ENCODE data around the gene USP38. TPM values are rescaled to one million over a fixed set of nuclear protein-coding genes. Genes with fewer than 3 reads are reported as not detected.
"Not testable (repeated sequence)": the region's sequence is repeated elsewhere in the genome, so short reads cannot be mapped to it uniquely, and the experiment has no call there.

USP38 gene
- total RNA-seq, 1 experiment from 2014 or later, result 21.2 TPM

DNA sequence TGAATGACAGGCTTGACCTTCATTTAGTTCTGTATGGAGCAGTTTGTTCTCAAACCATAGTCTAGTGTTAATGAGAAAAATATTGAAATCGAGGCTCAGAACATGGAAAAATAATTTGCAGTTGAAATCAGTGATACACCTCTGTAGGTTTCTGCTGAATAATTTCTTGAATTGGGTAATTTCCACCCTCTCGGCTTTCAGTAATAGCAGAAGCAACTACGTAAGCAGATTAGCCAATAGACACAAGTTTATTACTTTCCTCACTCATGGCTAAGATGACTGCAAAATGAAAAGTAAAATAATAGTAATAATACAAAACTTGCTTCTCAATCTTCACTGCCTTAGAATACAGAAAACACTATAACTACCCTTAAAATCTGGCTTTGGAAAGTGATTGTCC is 46.0 kb downstream of the USP38 start:
- intact Hi-C loops (cut with micrococcal nuclease; ENCODE audit: unreplicated experiment), result no loop called here
- no peaks in the 10 kb centered on the region for H3K4me1 ChIP-seq (ENCODE audit: insufficient read depth, low read length, poor library complexity, severe bottlenecking)
- H3K4me3 ChIP-seq (ENCODE audit: low read depth, low read length, poor library complexity, severe bottlenecking), result no peak overlapping the region
- DNase-seq (ENCODE audit: low spot score), result no peak
- no peak overlapping the region for H3K27ac ChIP-seq (ENCODE audit: low read depth, low read length, poor library complexity, severe bottlenecking)
- H3K36me3 ChIP-seq (ENCODE audit: insufficient read depth, low read length, poor library complexity, severe bottlenecking), result no peaks in the 10 kb centered on the region
- no peaks in the 10 kb centered on the region for H3K27me3 ChIP-seq (replicated peaks; ENCODE audit: insufficient read depth, low read depth, low read length, poor library complexity)
- H3K9me3 ChIP-seq (ENCODE audit: low read depth, low read length, poor library complexity, severe bottlenecking), result no peaks in the 10 kb centered on the region
- ChIA-PET CTCF (no interaction called here), POLR2A (ENCODE audit: low non-redundant PET) (no interaction called here)
- BruUV-seq (replicated peaks), result no TSS peak
- no peak for TF ChIP-seq EZH2 (IDR thresholded peaks at IDR 0.05; ENCODE audit: borderline replicate concordance, low read depth, low read length, poor library complexity, severe bottlenecking)
- TF ChIP-seq, protein P1, sequence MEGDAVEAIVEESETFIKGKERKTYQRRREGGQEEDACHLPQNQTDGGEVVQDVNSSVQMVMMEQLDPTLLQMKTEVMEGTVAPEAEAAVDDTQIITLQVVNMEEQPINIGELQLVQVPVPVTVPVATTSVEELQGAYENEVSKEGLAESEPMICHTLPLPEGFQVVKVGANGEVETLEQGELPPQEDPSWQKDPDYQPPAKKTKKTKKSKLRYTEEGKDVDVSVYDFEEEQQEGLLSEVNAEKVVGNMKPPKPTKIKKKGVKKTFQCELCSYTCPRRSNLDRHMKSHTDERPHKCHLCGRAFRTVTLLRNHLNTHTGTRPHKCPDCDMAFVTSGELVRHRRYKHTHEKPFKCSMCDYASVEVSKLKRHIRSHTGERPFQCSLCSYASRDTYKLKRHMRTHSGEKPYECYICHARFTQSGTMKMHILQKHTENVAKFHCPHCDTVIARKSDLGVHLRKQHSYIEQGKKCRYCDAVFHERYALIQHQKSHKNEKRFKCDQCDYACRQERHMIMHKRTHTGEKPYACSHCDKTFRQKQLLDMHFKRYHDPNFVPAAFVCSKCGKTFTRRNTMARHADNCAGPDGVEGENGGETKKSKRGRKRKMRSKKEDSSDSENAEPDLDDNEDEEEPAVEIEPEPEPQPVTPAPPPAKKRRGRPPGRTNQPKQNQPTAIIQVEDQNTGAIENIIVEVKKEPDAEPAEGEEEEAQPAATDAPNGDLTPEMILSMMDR (conservative IDR thresholded peaks at IDR 0.05; ENCODE audit: low read depth, low read length), result no peak

GRCh38 chr4:143232277-143232676 is 47.6 kb downstream of the USP38 start:
- no TSS peak for BruUV-seq (replicated peaks)
- intact Hi-C loops (cut with micrococcal nuclease; ENCODE audit: unreplicated experiment), result no loop called here
- POLR2A ChIA-PET (ENCODE audit: low non-redundant PET), result no interaction called here
- CTCF ChIA-PET, result no interaction called here
- Histone ChIP-seq H3K36me3 (ENCODE audit: insufficient read depth, low read length, poor library complexity, severe bottlenecking) (no peaks in the 10 kb centered on the region), H3K4me1 (ENCODE audit: insufficient read depth, low read length, poor library complexity, severe bottlenecking) (no peaks in the 10 kb centered on the region), H3K9me3 (ENCODE audit: low read depth, low read length, poor library complexity, severe bottlenecking) (no peaks in the 10 kb centered on the region), H3K4me3 (ENCODE audit: low read depth, low read length, poor library complexity, severe bottlenecking) (no peak overlapping the region), H3K27ac (ENCODE audit: low read depth, low read length, poor library complexity, severe bottlenecking) (no peak overlapping the region), H3K27me3 (replicated peaks; ENCODE audit: insufficient read depth, low read depth, low read length, poor library complexity) (no peaks in the 10 kb centered on the region)
- TF ChIP-seq, protein P1 (conservative IDR thresholded peaks at IDR 0.05; ENCODE audit: low read depth, low read length), result no peak
- no peak for TF ChIP-seq EZH2 (IDR thresholded peaks at IDR 0.05; ENCODE audit: borderline replicate concordance, low read depth, low read length, poor library complexity, severe bottlenecking)
- no peak for DNase-seq (ENCODE audit: low spot score)

DNA sequence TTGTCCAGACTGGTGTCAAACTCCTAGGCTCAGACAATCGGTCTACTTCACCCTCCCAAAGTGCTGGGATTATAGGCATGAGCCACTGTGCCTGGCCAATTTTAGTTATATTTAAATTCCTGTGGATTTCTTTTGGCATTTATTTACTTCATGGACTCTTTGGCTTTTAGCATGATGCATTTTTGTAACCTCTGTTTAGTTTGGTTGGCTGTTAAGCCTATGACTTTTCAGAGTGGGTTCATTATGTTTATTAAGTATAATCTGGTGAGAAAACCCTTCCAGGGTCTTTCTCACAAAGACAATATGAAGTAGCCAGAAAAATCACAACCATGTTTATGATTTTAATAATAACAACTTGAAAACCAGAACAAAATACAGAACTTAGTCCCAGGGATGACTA is 49.4 kb downstream of the USP38 start:
- no peak for DNase-seq (ENCODE audit: low spot score)
- H3K4me1 ChIP-seq (ENCODE audit: insufficient read depth, low read length, poor library complexity, severe bottlenecking), result no peaks in the 10 kb centered on the region
- no peaks in the 10 kb centered on the region for H3K27me3 ChIP-seq (replicated peaks; ENCODE audit: insufficient read depth, low read depth, low read length, poor library complexity)
- H3K9me3 ChIP-seq (ENCODE audit: low read depth, low read length, poor library complexity, severe bottlenecking), result no peaks in the 10 kb centered on the region
- no TSS peak for BruUV-seq (replicated peaks)
- TF ChIP-seq EZH2 (IDR thresholded peaks at IDR 0.05; ENCODE audit: borderline replicate concordance, low read depth, low read length, poor library complexity, severe bottlenecking), result no peak
- TF ChIP-seq, protein P1 (conservative IDR thresholded peaks at IDR 0.05; ENCODE audit: low read depth, low read length), result no peak
- no peak overlapping the region for H3K27ac ChIP-seq (ENCODE audit: low read depth, low read length, poor library complexity, severe bottlenecking)
- ChIA-PET CTCF (no interaction called here), POLR2A (ENCODE audit: low non-redundant PET) (no interaction called here)
- no peak overlapping the region for H3K4me3 ChIP-seq (ENCODE audit: low read depth, low read length, poor library complexity, severe bottlenecking)
- intact Hi-C loops (cut with micrococcal nuclease; ENCODE audit: unreplicated experiment), result no loop called here
- no peaks in the 10 kb centered on the region for H3K36me3 ChIP-seq (ENCODE audit: insufficient read depth, low read length, poor library complexity, severe bottlenecking)

GRCh38 chr4:143237195-143237594 is 52.5 kb downstream of the USP38 start:
- DNase-seq (ENCODE audit: low spot score); H3K36me3 ChIP-seq (ENCODE audit: insufficient read depth, low read length, poor library complexity, severe bottlenecking); H3K27me3 ChIP-seq (replicated peaks; ENCODE audit: insufficient read depth, low read depth, low read length, poor library complexity); H3K4me1 ChIP-seq (ENCODE audit: insufficient read depth, low read length, poor library complexity, severe bottlenecking); H3K27ac ChIP-seq (ENCODE audit: low read depth, low read length, poor library complexity, severe bottlenecking); H3K4me3 ChIP-seq (ENCODE audit: low read depth, low read length, poor library complexity, severe bottlenecking); intact Hi-C loops (cut with micrococcal nuclease; ENCODE audit: unreplicated experiment); BruUV-seq (replicated peaks); POLR2A ChIA-PET (ENCODE audit: low non-redundant PET); H3K9me3 ChIP-seq (ENCODE audit: low read depth, low read length, poor library complexity, severe bottlenecking); CTCF ChIA-PET: not testable (repeated sequence)
